ENCODE measurements around the gene RALGAPB.

GRCh38 chr20:38569747-38570525 is 97.3 kb downstream of the RALGAPB start:
- TF ChIP-seq GATA3 (IDR thresholded peaks at IDR 0.05; ENCODE audit: borderline replicate concordance): no peak
- no peak for TF ChIP-seq SMC3 (IDR thresholded peaks at IDR 0.05)
- TF ChIP-seq CTCF (IDR thresholded peaks at IDR 0.05): no peak
- no peak for TF ChIP-seq MAZ (IDR thresholded peaks at IDR 0.05; ENCODE audit: borderline replicate concordance, low read depth, low read length)
- no peak for TF ChIP-seq MAX (IDR thresholded peaks at IDR 0.05)
- TF ChIP-seq CEBPB (IDR thresholded peaks at IDR 0.05): no peak
- no peak for TF ChIP-seq USF2 (IDR thresholded peaks at IDR 0.05)
- no peak for TF ChIP-seq JUN (IDR thresholded peaks at IDR 0.05)
- TF ChIP-seq POLR2AphosphoS2 (conservative IDR thresholded peaks at IDR 0.05; ENCODE audit: low read length): no peak
- no peak for TF ChIP-seq MYC (IDR thresholded peaks at IDR 0.05; ENCODE audit: borderline replicate concordance, low read length)
- TF ChIP-seq REST (IDR thresholded peaks at IDR 0.05): no peak
- TF ChIP-seq HDAC2 (IDR thresholded peaks at IDR 0.05): no peak
- no peak for TF ChIP-seq RAD21 (conservative IDR thresholded peaks at IDR 0.05 in 1 of 2, IDR thresholded peaks at IDR 0.05 in 1 of 2)
- no peak for TF ChIP-seq EP300 (IDR thresholded peaks at IDR 0.05)

Data from A549 (cell line).